ENCODE data around the gene PHF2. TPM values are rescaled to one million over a fixed set of nuclear protein-coding genes. Genes with fewer than 3 reads are reported as not detected.

PHF2 gene
- total and polyA plus RNA-seq, 9 of the 15 experiments (the other 6 are each of a cell fraction or from before 2014, with no cell fraction given) = 0.37 to 14.4 (median 8.1) TPM

GRCh38 chr9:93652604-93653592 is 76.5 kb downstream of the PHF2 start:
- Histone ChIP-seq H3K9me3 (replicated peaks; ENCODE audit: control insufficient read depth, insufficient read depth, low read depth, low read length) (no peaks in the 10 kb centered on the region; the same call in 1 of the 2 replicates), H3K4me2 (ENCODE audit: insufficient read depth, low read length) (no peak overlapping the region), H3K4me1 (replicated peaks in 1 of 2; ENCODE audit: control insufficient read depth in 2 of 2, insufficient read depth in 2 of 2, low read length in 2 of 2) (peaks cover 0 to 4% of the 10 kb centered on the region in 2 experiments; a peak in 2 of 5 replicates), H3K36me3 (ENCODE audit: control insufficient read depth, insufficient read depth, low read length) (peaks cover 24% of the 10 kb centered on the region), H3K4me3 (no peak overlapping the region), H3K79me2 (ENCODE audit: control insufficient read depth, insufficient read depth, low read length) (no peaks in the 10 kb centered on the region), H4K20me1 (replicated peaks; ENCODE audit: control insufficient read depth, insufficient read depth, low read length) (no peaks in the 10 kb centered on the region), H3K9ac (ENCODE audit: insufficient read depth in 1 of 2, low read depth in 2 of 2, low read length in 2 of 2) (peak overlapping the region in 1 of 2 experiments; percentile 52; a peak in 1 of 4 replicates), H3K27ac (ENCODE audit: extremely low read depth, low read depth, low read length) (no peak overlapping the region), H3K27me3 (ENCODE audit: control insufficient read depth in 2 of 2, insufficient read depth in 2 of 2, low read length in 2 of 2) (no peaks in the 10 kb centered on the region), H2AFZ (ENCODE audit: low read depth, low read length) (no peak overlapping the region), H3K9me1 (ENCODE audit: control insufficient read depth, insufficient read depth, low read length) (no peaks in the 10 kb centered on the region)
- BruUV-seq (replicated peaks) = no TSS peak
- WGBS (ENCODE audit: insufficient coverage, low coverage, missing lambda C conversion rate) = 75% methylated on average over 24 of the region's 24 CpGs
- ChIA-PET POLR2A (interaction anchor here (0.7 to 0.9 kb wide), 2 partner anchors 13 to 36 kb away, joined by 3 read pairs; no protein-coding TSS in a partner anchor), CTCF (ENCODE audit: low intra/inter-chr PET ratio) (no interaction called here)
- no peak for ATAC-seq
- in situ Hi-C loops (cut with MboI) = no loop called here
- DNase-seq (ENCODE audit: extremely low read depth in 1 of 4, low spot score in 3 of 4) = no peak
- intact Hi-C loops (cut with micrococcal nuclease) = no loop called here
- FAIRE-seq = no peak
- TF ChIP-seq ZNF282 (CRISPR knock-in tag; IDR thresholded peaks at IDR 0.05) = no peak
- TF ChIP-seq ILF3 (IDR thresholded peaks at IDR 0.05; ENCODE audit: borderline replicate concordance) = no peak
- no peak for TF ChIP-seq KLF1 (tag; IDR thresholded peaks at IDR 0.05)
- no peak for TF ChIP-seq SRF (CRISPR knock-in tag; IDR thresholded peaks at IDR 0.05)
- no peak for TF ChIP-seq ZNF224 (CRISPR knock-in tag; IDR thresholded peaks at IDR 0.05)
- TF ChIP-seq, protein P1, sequence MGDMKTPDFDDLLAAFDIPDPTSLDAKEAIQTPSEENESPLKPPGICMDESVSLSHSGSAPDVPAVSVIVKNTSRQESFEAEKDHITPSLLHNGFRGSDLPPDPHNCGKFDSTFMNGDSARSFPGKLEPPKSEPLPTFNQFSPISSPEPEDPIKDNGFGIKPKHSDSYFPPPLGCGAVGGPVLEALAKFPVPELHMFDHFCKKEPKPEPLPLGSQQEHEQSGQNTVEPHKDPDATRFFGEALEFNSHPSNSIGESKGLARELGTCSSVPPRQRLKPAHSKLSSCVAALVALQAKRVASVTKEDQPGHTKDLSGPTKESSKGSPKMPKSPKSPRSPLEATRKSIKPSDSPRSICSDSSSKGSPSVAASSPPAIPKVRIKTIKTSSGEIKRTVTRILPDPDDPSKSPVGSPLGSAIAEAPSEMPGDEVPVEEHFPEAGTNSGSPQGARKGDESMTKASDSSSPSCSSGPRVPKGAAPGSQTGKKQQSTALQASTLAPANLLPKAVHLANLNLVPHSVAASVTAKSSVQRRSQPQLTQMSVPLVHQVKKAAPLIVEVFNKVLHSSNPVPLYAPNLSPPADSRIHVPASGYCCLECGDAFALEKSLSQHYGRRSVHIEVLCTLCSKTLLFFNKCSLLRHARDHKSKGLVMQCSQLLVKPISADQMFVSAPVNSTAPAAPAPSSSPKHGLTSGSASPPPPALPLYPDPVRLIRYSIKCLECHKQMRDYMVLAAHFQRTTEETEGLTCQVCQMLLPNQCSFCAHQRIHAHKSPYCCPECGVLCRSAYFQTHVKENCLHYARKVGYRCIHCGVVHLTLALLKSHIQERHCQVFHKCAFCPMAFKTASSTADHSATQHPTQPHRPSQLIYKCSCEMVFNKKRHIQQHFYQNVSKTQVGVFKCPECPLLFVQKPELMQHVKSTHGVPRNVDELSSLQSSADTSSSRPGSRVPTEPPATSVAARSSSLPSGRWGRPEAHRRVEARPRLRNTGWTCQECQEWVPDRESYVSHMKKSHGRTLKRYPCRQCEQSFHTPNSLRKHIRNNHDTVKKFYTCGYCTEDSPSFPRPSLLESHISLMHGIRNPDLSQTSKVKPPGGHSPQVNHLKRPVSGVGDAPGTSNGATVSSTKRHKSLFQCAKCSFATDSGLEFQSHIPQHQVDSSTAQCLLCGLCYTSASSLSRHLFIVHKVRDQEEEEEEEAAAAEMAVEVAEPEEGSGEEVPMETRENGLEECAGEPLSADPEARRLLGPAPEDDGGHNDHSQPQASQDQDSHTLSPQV (IDR thresholded peaks at IDR 0.05) = no peak
- TF ChIP-seq PHF21A (IDR thresholded peaks at IDR 0.05; ENCODE audit: borderline replicate concordance, low read depth) = no peak
- no peak for TF ChIP-seq MAFK (IDR thresholded peaks at IDR 0.05; ENCODE audit: low read length)
- no peak for TF ChIP-seq SRSF3 (IDR thresholded peaks at IDR 0.05; ENCODE audit: insufficient read depth, low read length)
- no peak for TF ChIP-seq NCOA6 (IDR thresholded peaks at IDR 0.05)
- TF ChIP-seq FOXA3 (CRISPR knock-in tag; conservative IDR thresholded peaks at IDR 0.05 in 1 of 2, IDR thresholded peaks at IDR 0.05 in 1 of 2) = no peak
- TF ChIP-seq, protein P2, sequence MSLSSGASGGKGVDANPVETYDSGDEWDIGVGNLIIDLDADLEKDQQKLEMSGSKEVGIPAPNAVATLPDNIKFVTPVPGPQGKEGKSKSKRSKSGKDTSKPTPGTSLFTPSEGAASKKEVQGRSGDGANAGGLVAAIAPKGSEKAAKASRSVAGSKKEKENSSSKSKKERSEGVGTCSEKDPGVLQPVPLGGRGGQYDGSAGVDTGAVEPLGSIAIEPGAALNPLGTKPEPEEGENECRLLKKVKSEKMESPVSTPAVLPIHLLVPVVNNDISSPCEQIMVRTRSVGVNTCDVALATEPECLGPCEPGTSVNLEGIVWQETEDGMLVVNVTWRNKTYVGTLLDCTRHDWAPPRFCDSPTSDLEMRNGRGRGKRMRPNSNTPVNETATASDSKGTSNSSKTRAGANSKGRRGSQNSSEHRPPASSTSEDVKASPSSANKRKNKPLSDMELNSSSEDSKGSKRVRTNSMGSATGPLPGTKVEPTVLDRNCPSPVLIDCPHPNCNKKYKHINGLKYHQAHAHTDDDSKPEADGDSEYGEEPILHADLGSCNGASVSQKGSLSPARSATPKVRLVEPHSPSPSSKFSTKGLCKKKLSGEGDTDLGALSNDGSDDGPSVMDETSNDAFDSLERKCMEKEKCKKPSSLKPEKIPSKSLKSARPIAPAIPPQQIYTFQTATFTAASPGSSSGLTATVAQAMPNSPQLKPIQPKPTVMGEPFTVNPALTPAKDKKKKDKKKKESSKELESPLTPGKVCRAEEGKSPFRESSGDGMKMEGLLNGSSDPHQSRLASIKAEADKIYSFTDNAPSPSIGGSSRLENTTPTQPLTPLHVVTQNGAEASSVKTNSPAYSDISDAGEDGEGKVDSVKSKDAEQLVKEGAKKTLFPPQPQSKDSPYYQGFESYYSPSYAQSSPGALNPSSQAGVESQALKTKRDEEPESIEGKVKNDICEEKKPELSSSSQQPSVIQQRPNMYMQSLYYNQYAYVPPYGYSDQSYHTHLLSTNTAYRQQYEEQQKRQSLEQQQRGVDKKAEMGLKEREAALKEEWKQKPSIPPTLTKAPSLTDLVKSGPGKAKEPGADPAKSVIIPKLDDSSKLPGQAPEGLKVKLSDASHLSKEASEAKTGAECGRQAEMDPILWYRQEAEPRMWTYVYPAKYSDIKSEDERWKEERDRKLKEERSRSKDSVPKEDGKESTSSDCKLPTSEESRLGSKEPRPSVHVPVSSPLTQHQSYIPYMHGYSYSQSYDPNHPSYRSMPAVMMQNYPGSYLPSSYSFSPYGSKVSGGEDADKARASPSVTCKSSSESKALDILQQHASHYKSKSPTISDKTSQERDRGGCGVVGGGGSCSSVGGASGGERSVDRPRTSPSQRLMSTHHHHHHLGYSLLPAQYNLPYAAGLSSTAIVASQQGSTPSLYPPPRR (CRISPR knock-in tag; IDR thresholded peaks at IDR 0.05; ENCODE audit: borderline replicate concordance) = no peak
